SK-N-SH treated with all-trans-retinoic acid at 6 μM for 48 hours (cell line): Measurements from ENCODE around the gene ELOVL1.

Experiments
- ARNTL ChIP-seq: fragments of 450-650 bp; formaldehyde crosslinking; IDR thresholded peaks from 2 replicates; pipeline ENCODE4 v1.5.0; 2020; ENCODE audit warnings: low read depth, mild to moderate bottlenecking, moderate library complexity, borderline replicate concordance
- ISL1 ChIP-seq: fragments of 250-450 bp; sonication (Bioruptor Pico); IDR thresholded peaks from 2 replicates; pipeline ENCODE4 v2.1.2; 2022; ENCODE audit warnings: mild to moderate bottlenecking, moderate library complexity
- ZNF70 ChIP-seq: fragments of 450-650 bp; formaldehyde crosslinking; IDR thresholded peaks from 2 replicates; pipeline ENCODE4 v1.5.0; 2020; ENCODE audit warnings: mild to moderate bottlenecking, moderate library complexity
- TF ChIP-seq, protein P1 (sequence below): fragments of 250-450 bp; sonication (Bioruptor Pico); IDR thresholded peaks from 2 replicates; pipeline ENCODE4 v1.5.0; 2020; ENCODE audit warnings: mild to moderate bottlenecking, moderate library complexity
- TF ChIP-seq, protein P2 (sequence below): fragments of 250-450 bp; sonication (Bioruptor Pico); IDR thresholded peaks from 2 replicates; pipeline ENCODE4 v1.8.0; 2020; ENCODE audit warnings: mild to moderate bottlenecking, moderate library complexity, borderline replicate concordance

ELOVL1 gene

DNA sequence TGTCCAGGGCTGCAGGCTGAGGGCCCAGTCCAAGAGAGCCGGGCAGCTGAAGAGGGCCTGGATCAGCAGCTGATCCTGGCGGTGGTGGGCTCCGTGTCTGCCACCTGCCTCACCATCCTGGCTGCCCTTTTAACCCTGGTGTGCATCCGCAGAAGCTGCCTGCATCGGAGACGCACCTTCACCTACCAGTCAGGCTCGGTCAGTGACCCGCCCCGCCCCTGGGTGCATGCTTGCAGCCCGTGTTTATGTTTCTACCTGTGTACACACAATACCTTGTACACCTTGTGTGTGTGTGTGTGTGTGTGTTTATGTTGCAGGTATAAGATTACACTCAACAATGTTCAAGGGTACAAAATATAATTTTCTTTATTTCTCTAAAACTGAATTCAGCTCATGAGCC is 54.0 kb downstream of the ELOVL1 start (continued):
- TF ChIP-seq, protein P1, sequence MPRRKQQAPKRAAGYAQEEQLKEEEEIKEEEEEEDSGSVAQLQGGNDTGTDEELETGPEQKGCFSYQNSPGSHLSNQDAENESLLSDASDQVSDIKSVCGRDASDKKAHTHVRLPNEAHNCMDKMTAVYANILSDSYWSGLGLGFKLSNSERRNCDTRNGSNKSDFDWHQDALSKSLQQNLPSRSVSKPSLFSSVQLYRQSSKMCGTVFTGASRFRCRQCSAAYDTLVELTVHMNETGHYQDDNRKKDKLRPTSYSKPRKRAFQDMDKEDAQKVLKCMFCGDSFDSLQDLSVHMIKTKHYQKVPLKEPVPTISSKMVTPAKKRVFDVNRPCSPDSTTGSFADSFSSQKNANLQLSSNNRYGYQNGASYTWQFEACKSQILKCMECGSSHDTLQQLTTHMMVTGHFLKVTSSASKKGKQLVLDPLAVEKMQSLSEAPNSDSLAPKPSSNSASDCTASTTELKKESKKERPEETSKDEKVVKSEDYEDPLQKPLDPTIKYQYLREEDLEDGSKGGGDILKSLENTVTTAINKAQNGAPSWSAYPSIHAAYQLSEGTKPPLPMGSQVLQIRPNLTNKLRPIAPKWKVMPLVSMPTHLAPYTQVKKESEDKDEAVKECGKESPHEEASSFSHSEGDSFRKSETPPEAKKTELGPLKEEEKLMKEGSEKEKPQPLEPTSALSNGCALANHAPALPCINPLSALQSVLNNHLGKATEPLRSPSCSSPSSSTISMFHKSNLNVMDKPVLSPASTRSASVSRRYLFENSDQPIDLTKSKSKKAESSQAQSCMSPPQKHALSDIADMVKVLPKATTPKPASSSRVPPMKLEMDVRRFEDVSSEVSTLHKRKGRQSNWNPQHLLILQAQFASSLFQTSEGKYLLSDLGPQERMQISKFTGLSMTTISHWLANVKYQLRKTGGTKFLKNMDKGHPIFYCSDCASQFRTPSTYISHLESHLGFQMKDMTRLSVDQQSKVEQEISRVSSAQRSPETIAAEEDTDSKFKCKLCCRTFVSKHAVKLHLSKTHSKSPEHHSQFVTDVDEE (CRISPR knock-in tag): no peak
- no peak for TF ChIP-seq ISL1 (CRISPR knock-in tag)
- no peak for TF ChIP-seq ARNTL
- TF ChIP-seq, protein P2, sequence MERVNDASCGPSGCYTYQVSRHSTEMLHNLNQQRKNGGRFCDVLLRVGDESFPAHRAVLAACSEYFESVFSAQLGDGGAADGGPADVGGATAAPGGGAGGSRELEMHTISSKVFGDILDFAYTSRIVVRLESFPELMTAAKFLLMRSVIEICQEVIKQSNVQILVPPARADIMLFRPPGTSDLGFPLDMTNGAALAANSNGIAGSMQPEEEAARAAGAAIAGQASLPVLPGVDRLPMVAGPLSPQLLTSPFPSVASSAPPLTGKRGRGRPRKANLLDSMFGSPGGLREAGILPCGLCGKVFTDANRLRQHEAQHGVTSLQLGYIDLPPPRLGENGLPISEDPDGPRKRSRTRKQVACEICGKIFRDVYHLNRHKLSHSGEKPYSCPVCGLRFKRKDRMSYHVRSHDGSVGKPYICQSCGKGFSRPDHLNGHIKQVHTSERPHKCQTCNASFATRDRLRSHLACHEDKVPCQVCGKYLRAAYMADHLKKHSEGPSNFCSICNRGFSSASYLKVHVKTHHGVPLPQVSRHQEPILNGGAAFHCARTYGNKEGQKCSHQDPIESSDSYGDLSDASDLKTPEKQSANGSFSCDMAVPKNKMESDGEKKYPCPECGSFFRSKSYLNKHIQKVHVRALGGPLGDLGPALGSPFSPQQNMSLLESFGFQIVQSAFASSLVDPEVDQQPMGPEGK (CRISPR knock-in tag): no peak
- no peak for TF ChIP-seq ZNF70
